Ovary (tissue), 9 donors: Measurements from ENCODE around the gene MAP6. TPM values are rescaled to one million over a fixed set of nuclear protein-coding genes. Genes with fewer than 3 reads are reported as not detected.
A peak's percentile ranks its signal among the peaks of the same experiment; 100 is the strongest.

Experiments
- DNase-seq, 5 donors: peaks; one replicate each; pipeline ENCODE4 v3.0.0-alpha.2; 2019 to 2020
- H3K27ac ChIP-seq, 2 donors: fragments of 200-600 bp; one replicate each; pipeline versions ENCODE4 v1.5.1 to v1.8.0; 2019 to 2022
- H3K27me3 ChIP-seq: fragments of 200-600 bp; one replicate; pipeline ENCODE4 v1.8.0; 2022
- H3K36me3 ChIP-seq: fragments of 200-600 bp; sonication (generic); one replicate; pipeline ENCODE4 v1.5.1; 2019
- H3K4me1 ChIP-seq: one replicate; pipeline ENCODE4 v1.8.1; 2013; ENCODE audit warnings: mild to moderate bottlenecking, moderate library complexity; ENCODE audit not compliant: insufficient read depth
- H3K4me3 ChIP-seq: fragments of 200-600 bp; sonication (generic); one replicate; pipeline ENCODE4 v1.5.1; 2017
- H3K9me3 ChIP-seq, 2 donors: fragments of 200-600 bp in 1 of 2; sonication (generic) in 1 of 2; one replicate each; pipeline versions ENCODE4 v1.5.1 to v1.8.1; 2013 to 2019; ENCODE audit warnings: mild to moderate bottlenecking in 1 of 2, moderate library complexity in 1 of 2
- CTCF ChIP-seq, 3 donors: fragments of 450-650 bp in 2 of 3; fragments of 200-600 bp in 1 of 3; IDR thresholded peaks; one replicate each; pipeline versions ENCODE4 v1.5.1 to v1.8.0; 2016 to 2022; ENCODE audit warnings: antibody characterized with exemption in 3 of 3, mild to moderate bottlenecking in 1 of 3
- EP300 ChIP-seq: sonication (generic); formaldehyde crosslinking; IDR thresholded peaks from one replicate; pipeline ENCODE4 v1.6.1; 2017; ENCODE audit warnings: antibody characterized with exemption
- POLR2A ChIP-seq: fragments of 450-650 bp; IDR thresholded peaks from one replicate; pipeline ENCODE4 v1.6.1; 2017; ENCODE audit warnings: antibody characterized with exemption, mild to moderate bottlenecking, moderate library complexity
- WGBS, 3 donors: extraction: QIAGEN DNeasy Blood & Tissue Kit in 1 of 3; methylation state at CpG; one replicate each; pipeline versions ENCODE4 v1.1.5 to v1.1.7; 2013 to 2017; 5-methylcytosine and 5-hydroxymethylcytosine counted together
- intact Hi-C, 4 donors: fragments of 100-400 bp; cut with DNase I; formaldehyde crosslinking; loops; one replicate each; pipeline versions ENCODE4 v1.11.0 to v1.15.1; 2022 to 2023
- polyA plus RNA-seq, 2 donors: library from polyadenylated mRNA; stranded (reverse); fragments of 200-250 nt in 1 of 2; fragments of 350-450 nt in 1 of 2; fragmentation: Illumina TruSeq in 1 of 2; extraction: RNeasy Lipid Tissue Mini Kit (QIAGEN cat#74804) in 1 of 2; gene quantifications; one replicate each; pipeline ENCODE4 v1.2.3, GENCODE V29; 2013 to 2014
- total RNA-seq, 7 donors: library from RNA; depleted of rRNA in 2 of 7; stranded (reverse); fragments of >200 nt in 2 of 7; fragmentation: NEBNext Ultra II Directional in 3 of 7; extraction: Animal tissue kit (Norgen Biotek cat#: 25700) in 3 of 7; gene quantifications; one replicate each; pipeline versions ENCODE4 v1.1.0 to v1.2.4, GENCODE V29; 2016 to 2023
- donor health status: DM: no; HTN: no; CAD: no; lungs with moderate emphysema.
- donor health status: DM: no; HTN: no; CAD: no.
- donor health status: Bipolar disorder and iron deficiency.
- donor health status: DM: yes; HTN: yes; CAD: no.
- donor health status: DM: no; HTN: no; CAD: no.
- donor health status: DM: yes; HTN: yes; CAD: no.

The MAP6 gene
- total and polyA plus RNA-seq, 9 donors: 2.1 to 18.7 (median 8.8) TPM

GRCh38 chr11:75571625-75572024 lies 97.2 kb downstream of the MAP6 start:
- peak in 1 of 5 donors; percentile 21 for DNase-seq
- H3K9me3 ChIP-seq: no peaks in the 10 kb centered on the region
- H3K36me3 ChIP-seq: no peaks in the 10 kb centered on the region
- peaks cover 5% of the 10 kb centered on the region for H3K4me1 ChIP-seq
- TF ChIP-seq CTCF (IDR thresholded peaks at IDR 0.05) (no peak), POLR2A (no peak), EP300 (no peak)
- H3K27ac ChIP-seq: no peak overlapping the region
- WGBS, 3 donors: 85 to 94% (median 91%) methylated on average over 12 to 14 of the region's 14 CpGs
- intact Hi-C loops: no loop called here
- H3K4me3 ChIP-seq: no peak overlapping the region
- H3K27me3 ChIP-seq: no peaks in the 10 kb centered on the region

GRCh38 chr11:75570559-75571139 lies 98.2 kb downstream of the MAP6 start:
- Histone ChIP-seq H3K27me3 (no peaks in the 10 kb centered on the region), H3K9me3 (no peaks in the 10 kb centered on the region), H3K4me3 (no peak overlapping the region), H3K4me1 (peaks cover 11% of the 10 kb centered on the region), H3K36me3 (no peaks in the 10 kb centered on the region), H3K27ac (no peak overlapping the region)
- 51 to 54% (median 51%) methylated on average over 9 of the region's 9 CpGs for WGBS, 3 donors
- TF ChIP-seq CTCF (IDR thresholded peaks at IDR 0.05) (no peak), EP300 (no peak), POLR2A (no peak)
- intact Hi-C loops: no loop called here
- DNase-seq: no peak

- Histone ChIP-seq H3K27ac (no peak overlapping the region), H3K4me3 (no peak overlapping the region)
- WGBS, 3 donors: 65 to 76% (median 70%) methylated on average over 14 of the region's 14 CpGs
These were observed 100.1 kb downstream of the MAP6 start for GRCh38 chr11:75568616-75569219.

GRCh38 chr11:75567971-75568370 lies 100.9 kb downstream of the MAP6 start:
- 73 to 76% (median 75%) methylated on average over 6 of the region's 6 CpGs for WGBS, 3 donors
- intact Hi-C loops: no loop called here
- Histone ChIP-seq H3K4me3 (no peak overlapping the region), H3K27me3 (no peaks in the 10 kb centered on the region), H3K4me1 (peaks cover 24% of the 10 kb centered on the region), H3K36me3 (no peaks in the 10 kb centered on the region), H3K9me3 (no peaks in the 10 kb centered on the region), H3K27ac (no peak overlapping the region)
- DNase-seq: no peak
- no peak for TF ChIP-seq CTCF (IDR thresholded peaks at IDR 0.05)
- no peak for TF ChIP-seq EP300
- TF ChIP-seq POLR2A: no peak

More at GRCh38 chr11:75568616-75569219, 100.1 kb downstream of the MAP6 start:
- H3K36me3 ChIP-seq: no peaks in the 10 kb centered on the region
- H3K4me1 ChIP-seq: peaks cover 22% of the 10 kb centered on the region
- no peaks in the 10 kb centered on the region for H3K9me3 ChIP-seq
- H3K27me3 ChIP-seq: no peaks in the 10 kb centered on the region
- intact Hi-C loops: no loop called here
- TF ChIP-seq CTCF (IDR thresholded peaks at IDR 0.05): no peak
- no peak for TF ChIP-seq EP300
- TF ChIP-seq POLR2A: no peak
- no peak for DNase-seq
